NT2/D1 (cell line): Measurements from ENCODE around the gene FAM229B.

Experiments used
- DNase-seq: peaks from one replicate; pipeline ENCODE4 v3.0.0-alpha.2; 2011; ENCODE audit warnings: low read depth, low spot score
- H3K27me3 ChIP-seq: 2 replicates; pipeline ENCODE4 v1.6.0; 2011; ENCODE audit warnings: mild to moderate bottlenecking; ENCODE audit not compliant: insufficient read length, insufficient read depth
- H3K36me3 ChIP-seq: 2 replicates; pipeline ENCODE4 v1.6.1; 2011; ENCODE audit warnings: mild to moderate bottlenecking, low read length, mixed read lengths; ENCODE audit not compliant: insufficient read depth, insufficient read length
- H3K4me1 ChIP-seq: 2 replicates; pipeline ENCODE4 v1.5.1; 2011; ENCODE audit not compliant: insufficient read depth, insufficient read length
- H3K4me3 ChIP-seq: 2 replicates; pipeline ENCODE4 v1.5.1; 2011; ENCODE audit warnings: low read depth; ENCODE audit not compliant: insufficient read length
- H3K9ac ChIP-seq: 2 replicates; pipeline ENCODE4 v1.6.0; 2011; ENCODE audit warnings: low read depth; ENCODE audit not compliant: insufficient read length
- H3K9me3 ChIP-seq: 2 replicates; pipeline ENCODE4 v1.5.1; 2011; ENCODE audit warnings: mild to moderate bottlenecking, low read length; ENCODE audit not compliant: insufficient read depth
- SUZ12 ChIP-seq: IDR thresholded peaks from 2 replicates; pipeline ENCODE4 v1.6.1; 2011; ENCODE audit not compliant: insufficient read length, insufficient read depth; ENCODE audit errors: extremely low read depth
- YY1 ChIP-seq: IDR thresholded peaks from 2 replicates; pipeline ENCODE4 v1.6.1; 2011; ENCODE audit not compliant: insufficient read length, insufficient read depth
- ZNF274 ChIP-seq: IDR thresholded peaks from 2 replicates; pipeline ENCODE4 v1.6.1; 2011; ENCODE audit warnings: mild to moderate bottlenecking, low read depth, low read length

FAM229B gene

GRCh38 chr6:112122756-112123155 is 35.4 kb downstream of the FAM229B start:
- Histone ChIP-seq H3K4me3 (no peak overlapping the region), H3K9me3 (no peaks in the 10 kb centered on the region), H3K27me3 (no peaks in the 10 kb centered on the region), H3K4me1 (no peaks in the 10 kb centered on the region), H3K36me3 (no peaks in the 10 kb centered on the region), H3K9ac (no peak overlapping the region)
- TF ChIP-seq SUZ12 (no peak), ZNF274 (no peak), YY1 (no peak)
- DNase-seq: no peak

GRCh38 chr6:112123982-112124381 is 36.6 kb downstream of the FAM229B start:
- DNase-seq: no peak
- no peaks in the 10 kb centered on the region for H3K36me3 ChIP-seq
- no peak overlapping the region for H3K9ac ChIP-seq
- no peaks in the 10 kb centered on the region for H3K27me3 ChIP-seq
- no peaks in the 10 kb centered on the region for H3K4me1 ChIP-seq
- H3K4me3 ChIP-seq: no peak overlapping the region
- no peaks in the 10 kb centered on the region for H3K9me3 ChIP-seq
- TF ChIP-seq SUZ12: no peak
- no peak for TF ChIP-seq YY1
- no peak for TF ChIP-seq ZNF274

- TF ChIP-seq YY1 (no peak), ZNF274 (no peak), SUZ12 (no peak)
- no peaks in the 10 kb centered on the region for H3K4me1 ChIP-seq
- DNase-seq: no peak
- H3K4me3 ChIP-seq: no peak overlapping the region
- H3K27me3 ChIP-seq: no peaks in the 10 kb centered on the region
- no peaks in the 10 kb centered on the region for H3K9me3 ChIP-seq
- no peaks in the 10 kb centered on the region for H3K36me3 ChIP-seq
- H3K9ac ChIP-seq: no peak overlapping the region
Measured at GRCh38 chr6:112128208-112128607, 40.8 kb downstream of the FAM229B start.

- DNase-seq: no peak
- TF ChIP-seq YY1 (no peak), ZNF274 (no peak), SUZ12 (no peak)
- Histone ChIP-seq H3K9me3 (no peaks in the 10 kb centered on the region), H3K36me3 (no peaks in the 10 kb centered on the region), H3K4me1 (no peaks in the 10 kb centered on the region), H3K27me3 (no peaks in the 10 kb centered on the region), H3K4me3 (no peak overlapping the region), H3K9ac (no peak overlapping the region)
Measured at GRCh38 chr6:112130878-112131277, 43.5 kb downstream of the FAM229B start.

GRCh38 chr6:112139052-112139451 is 51.7 kb downstream of the FAM229B start:
- no peak for TF ChIP-seq YY1
- TF ChIP-seq SUZ12: no peak
- no peak for DNase-seq
- H3K9me3 ChIP-seq: no peaks in the 10 kb centered on the region
- no peaks in the 10 kb centered on the region for H3K36me3 ChIP-seq
- H3K4me3 ChIP-seq: no peak overlapping the region
- H3K9ac ChIP-seq: no peak overlapping the region
- H3K27me3 ChIP-seq: no peaks in the 10 kb centered on the region
- H3K4me1 ChIP-seq: no peaks in the 10 kb centered on the region

GRCh38 chr6:112141707-112142106 is 54.3 kb downstream of the FAM229B start:
- DNase-seq: no peak

DNA sequence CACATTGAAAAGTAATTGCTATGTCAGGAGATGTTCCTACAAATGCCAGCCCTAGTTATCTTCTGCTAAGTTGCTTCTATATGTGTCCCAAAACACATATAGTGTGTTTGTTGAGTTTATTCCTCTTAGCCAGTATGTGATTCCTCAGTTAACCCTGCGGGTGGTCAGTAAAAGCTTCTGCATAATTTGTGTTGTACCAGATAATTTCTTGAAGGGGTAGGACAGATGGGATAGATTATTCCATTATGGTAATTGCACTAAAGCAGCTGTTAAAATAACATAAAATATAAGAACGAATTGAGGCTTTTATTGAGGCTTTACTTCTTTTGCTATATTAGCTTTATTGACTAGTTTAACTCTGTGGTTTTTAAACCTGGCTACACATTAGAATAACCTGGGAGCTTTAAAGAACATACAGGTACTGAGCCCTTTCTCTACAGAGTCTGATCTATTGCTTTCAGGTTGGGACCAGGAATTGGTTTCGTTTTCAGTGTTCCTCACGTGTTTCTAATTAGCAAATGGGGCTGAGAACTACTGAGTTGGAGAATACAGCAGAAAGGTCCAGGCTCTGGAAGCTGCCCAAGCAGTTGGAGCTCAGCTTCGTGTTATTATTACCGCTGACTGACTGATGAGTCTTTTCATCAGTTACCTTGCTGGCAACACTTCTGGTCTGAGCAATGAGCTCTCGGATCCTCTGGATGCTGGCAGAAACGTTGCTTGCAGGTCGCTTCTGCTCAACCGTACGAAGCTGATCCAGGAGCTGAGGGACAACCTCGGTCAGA is 56.9 kb downstream of the FAM229B start:
- H3K4me3 ChIP-seq: no peak overlapping the region
- no peaks in the 10 kb centered on the region for H3K4me1 ChIP-seq
- H3K9ac ChIP-seq: no peak overlapping the region
- no peaks in the 10 kb centered on the region for H3K9me3 ChIP-seq
- no peaks in the 10 kb centered on the region for H3K36me3 ChIP-seq
- H3K27me3 ChIP-seq: no peaks in the 10 kb centered on the region
- no peak for DNase-seq
- TF ChIP-seq ZNF274 (no peak), YY1 (no peak), SUZ12 (no peak)

More at GRCh38 chr6:112141707-112142106, 54.3 kb downstream of the FAM229B start:
- TF ChIP-seq YY1 (no peak), ZNF274 (no peak), SUZ12 (no peak)
- Histone ChIP-seq H3K4me1 (no peaks in the 10 kb centered on the region), H3K9ac (no peak overlapping the region), H3K36me3 (no peaks in the 10 kb centered on the region), H3K9me3 (no peaks in the 10 kb centered on the region), H3K27me3 (no peaks in the 10 kb centered on the region), H3K4me3 (no peak overlapping the region)

DNA sequence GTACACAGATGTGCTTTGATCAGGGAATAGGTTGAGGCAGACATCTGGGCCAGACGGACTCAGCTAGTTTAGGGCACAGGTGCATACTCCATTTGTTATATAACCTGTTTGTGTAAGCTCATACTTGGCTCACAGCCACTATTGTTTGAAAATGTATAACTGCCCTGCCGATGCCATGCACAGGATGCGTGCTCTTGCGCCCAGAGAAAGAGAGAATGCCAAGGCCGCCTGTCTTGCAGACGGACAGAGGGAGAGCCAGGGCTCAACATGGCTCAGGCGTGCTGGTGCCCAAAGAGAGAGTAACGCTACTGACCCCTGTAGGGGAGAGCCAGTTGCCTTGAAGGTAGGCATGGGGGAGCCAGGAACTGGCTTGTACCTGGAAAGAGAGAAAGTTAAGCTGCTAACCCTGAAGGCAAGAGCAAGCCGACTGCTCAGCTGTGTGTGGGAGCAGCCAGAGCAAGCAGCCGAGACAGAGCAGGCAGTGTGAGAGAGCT is 57.7 kb downstream of the FAM229B start:
- Histone ChIP-seq H3K9me3 (no peaks in the 10 kb centered on the region), H3K36me3 (no peaks in the 10 kb centered on the region), H3K9ac (no peak overlapping the region), H3K27me3 (no peaks in the 10 kb centered on the region), H3K4me1 (no peaks in the 10 kb centered on the region), H3K4me3 (no peak overlapping the region)
- no peak for DNase-seq
- TF ChIP-seq YY1 (no peak), ZNF274 (no peak), SUZ12 (no peak)
